ENCODE data around the gene GRIA1. TPM values are rescaled to one million over a fixed set of nuclear protein-coding genes. Genes with fewer than 3 reads are reported as not detected.

The GRIA1 gene
- total RNA-seq, 1 donor from 2014 or later = 3.3 TPM

DNA sequence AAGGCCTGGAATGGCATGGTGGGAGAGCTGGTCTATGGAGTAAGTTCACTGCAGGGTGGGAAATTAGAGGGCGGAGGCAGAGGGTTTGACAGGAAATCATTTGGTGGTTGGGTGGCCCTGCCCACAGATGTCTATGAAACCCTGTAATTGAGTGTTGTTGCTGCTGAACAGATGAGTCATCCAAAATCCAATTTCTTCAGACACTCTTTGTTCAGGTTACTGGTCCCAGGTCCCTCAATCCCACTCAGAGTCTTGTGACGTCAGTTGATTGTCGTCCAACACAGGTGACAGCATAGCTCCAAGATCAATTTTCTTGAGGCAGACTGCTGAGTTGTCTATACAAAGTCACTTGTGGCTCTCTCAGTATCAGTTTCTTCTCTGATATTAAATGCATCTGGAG, 208.6 kb downstream of the GRIA1 start:
- H4K20me1 ChIP-seq (ENCODE audit: low read depth) = no peaks in the 10 kb centered on the region
- H3K4me3 ChIP-seq = no peak overlapping the region
- H3K27me3 ChIP-seq = no peaks in the 10 kb centered on the region
- Mint-ChIP-seq H3K36me3 (peaks cover 11% of the 10 kb centered on the region), H3K4me3 (no peak overlapping the region), H3K27me3 (ENCODE audit: insufficient read depth, low read depth) (no peaks in the 10 kb centered on the region), H3K4me1 (peaks cover 24% of the 10 kb centered on the region), H3K9me3 (no peaks in the 10 kb centered on the region), H3K27ac (no peak overlapping the region)
- H3F3A ChIP-seq (ENCODE audit: low read depth) = no peaks in the 10 kb centered on the region
- H3K79me2 ChIP-seq (ENCODE audit: low read depth) = no peaks in the 10 kb centered on the region
- H3K27ac ChIP-seq = no peak overlapping the region
- H2AFZ ChIP-seq (replicated peaks) = no peak overlapping the region
- DNase-seq (ENCODE audit: low spot score) = no peak
- no peak overlapping the region for H3K9ac ChIP-seq
- H3K4me2 ChIP-seq = no peak overlapping the region
- TF ChIP-seq EZH2phosphoT487 (IDR thresholded peaks at IDR 0.05) = no peak
- TF ChIP-seq, protein P1, sequence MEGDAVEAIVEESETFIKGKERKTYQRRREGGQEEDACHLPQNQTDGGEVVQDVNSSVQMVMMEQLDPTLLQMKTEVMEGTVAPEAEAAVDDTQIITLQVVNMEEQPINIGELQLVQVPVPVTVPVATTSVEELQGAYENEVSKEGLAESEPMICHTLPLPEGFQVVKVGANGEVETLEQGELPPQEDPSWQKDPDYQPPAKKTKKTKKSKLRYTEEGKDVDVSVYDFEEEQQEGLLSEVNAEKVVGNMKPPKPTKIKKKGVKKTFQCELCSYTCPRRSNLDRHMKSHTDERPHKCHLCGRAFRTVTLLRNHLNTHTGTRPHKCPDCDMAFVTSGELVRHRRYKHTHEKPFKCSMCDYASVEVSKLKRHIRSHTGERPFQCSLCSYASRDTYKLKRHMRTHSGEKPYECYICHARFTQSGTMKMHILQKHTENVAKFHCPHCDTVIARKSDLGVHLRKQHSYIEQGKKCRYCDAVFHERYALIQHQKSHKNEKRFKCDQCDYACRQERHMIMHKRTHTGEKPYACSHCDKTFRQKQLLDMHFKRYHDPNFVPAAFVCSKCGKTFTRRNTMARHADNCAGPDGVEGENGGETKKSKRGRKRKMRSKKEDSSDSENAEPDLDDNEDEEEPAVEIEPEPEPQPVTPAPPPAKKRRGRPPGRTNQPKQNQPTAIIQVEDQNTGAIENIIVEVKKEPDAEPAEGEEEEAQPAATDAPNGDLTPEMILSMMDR (IDR thresholded peaks at IDR 0.05) = no peak
- no peak for TF ChIP-seq EZH2 (IDR thresholded peaks at IDR 0.05)
- H3K4me1 ChIP-seq = no peaks in the 10 kb centered on the region
- no peaks in the 10 kb centered on the region for H3K36me3 ChIP-seq
- H3K9me3 ChIP-seq (ENCODE audit: low read depth) = no peaks in the 10 kb centered on the region

DNA sequence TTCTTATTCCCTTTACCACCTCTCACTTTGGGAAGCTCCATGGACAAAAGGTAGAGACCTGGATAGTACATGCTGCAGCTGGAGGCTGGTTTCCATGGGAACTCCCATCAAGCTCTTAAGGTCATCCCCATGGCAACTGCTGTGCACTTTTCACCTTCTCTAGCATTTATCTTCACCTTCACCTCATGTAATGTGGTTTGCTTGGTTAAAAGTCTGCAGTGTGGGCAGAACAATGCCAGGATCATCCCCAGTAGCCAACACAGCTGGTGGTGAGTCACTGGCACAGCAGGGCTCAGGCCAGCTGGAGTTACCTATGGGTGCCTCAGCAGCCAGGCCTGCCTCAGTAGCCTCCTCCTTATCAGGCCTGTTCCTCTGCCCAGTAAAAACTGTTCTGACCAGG, 210.5 kb downstream of the GRIA1 start:
- H3K36me3 Mint-ChIP-seq = peaks cover 18% of the 10 kb centered on the region
- no peaks in the 10 kb centered on the region for H3K4me1 ChIP-seq
- no peaks in the 10 kb centered on the region for H3F3A ChIP-seq (ENCODE audit: low read depth)
- no peak for TF ChIP-seq EZH2phosphoT487 (IDR thresholded peaks at IDR 0.05)
- TF ChIP-seq, protein P1 (IDR thresholded peaks at IDR 0.05) = no peak
- no peak for TF ChIP-seq EZH2 (IDR thresholded peaks at IDR 0.05)
- H3K9me3 Mint-ChIP-seq = no peaks in the 10 kb centered on the region
- no peaks in the 10 kb centered on the region for H3K9me3 ChIP-seq (ENCODE audit: low read depth)
- peaks cover 24% of the 10 kb centered on the region for H3K4me1 Mint-ChIP-seq
- no peak for DNase-seq (ENCODE audit: low spot score)
- H4K20me1 ChIP-seq (ENCODE audit: low read depth) = no peaks in the 10 kb centered on the region
- no peak overlapping the region for H3K9ac ChIP-seq
- no peak overlapping the region for H3K27ac Mint-ChIP-seq
- no peak overlapping the region for H3K27ac ChIP-seq
- H3K79me2 ChIP-seq (ENCODE audit: low read depth) = no peaks in the 10 kb centered on the region
- no peaks in the 10 kb centered on the region for H3K36me3 ChIP-seq
- no peak overlapping the region for H3K4me3 ChIP-seq
- no peaks in the 10 kb centered on the region for H3K27me3 ChIP-seq
- no peak overlapping the region for H3K4me3 Mint-ChIP-seq
- no peak overlapping the region for H2AFZ ChIP-seq (replicated peaks)
- H3K4me2 ChIP-seq = no peak overlapping the region
- no peaks in the 10 kb centered on the region for H3K27me3 Mint-ChIP-seq (ENCODE audit: insufficient read depth, low read depth)

DNA sequence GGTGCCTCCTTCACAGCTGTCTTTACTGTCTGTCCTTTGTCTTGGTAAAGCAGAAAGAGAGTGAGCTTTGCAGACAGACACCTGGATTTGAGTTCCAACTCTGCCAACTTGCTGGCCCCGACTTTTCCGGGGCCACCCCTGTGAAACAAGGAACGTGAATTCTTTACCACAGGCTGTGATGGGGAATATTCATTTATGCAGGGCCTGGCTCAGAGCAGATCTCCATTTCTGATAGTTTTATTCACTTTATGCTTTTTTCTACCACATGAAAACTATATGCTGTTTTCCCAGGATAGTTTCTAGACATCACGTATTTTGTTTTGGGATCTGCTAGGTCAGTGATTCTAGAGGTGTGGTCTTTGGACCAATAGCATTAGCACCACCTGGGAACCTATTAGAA, 211.8 kb downstream of the GRIA1 start:
- Histone ChIP-seq H3K27ac (no peak overlapping the region), H3F3A (ENCODE audit: low read depth) (no peaks in the 10 kb centered on the region), H3K9ac (no peak overlapping the region), H3K4me3 (no peak overlapping the region), H3K9me3 (ENCODE audit: low read depth) (no peaks in the 10 kb centered on the region), H3K27me3 (no peaks in the 10 kb centered on the region), H2AFZ (replicated peaks) (peak overlapping the region; percentile 26), H3K4me2 (no peak overlapping the region), H4K20me1 (ENCODE audit: low read depth) (no peaks in the 10 kb centered on the region), H3K79me2 (ENCODE audit: low read depth) (no peaks in the 10 kb centered on the region), H3K36me3 (no peaks in the 10 kb centered on the region), H3K4me1 (no peaks in the 10 kb centered on the region)
- peaks cover 24% of the 10 kb centered on the region for H3K4me1 Mint-ChIP-seq
- DNase-seq (ENCODE audit: low spot score) = no peak
- TF ChIP-seq, protein P1 (IDR thresholded peaks at IDR 0.05) = no peak
- no peak for TF ChIP-seq EZH2 (IDR thresholded peaks at IDR 0.05)
- no peak for TF ChIP-seq EZH2phosphoT487 (IDR thresholded peaks at IDR 0.05)
- peaks cover 21% of the 10 kb centered on the region for H3K36me3 Mint-ChIP-seq
- H3K27ac Mint-ChIP-seq = no peak overlapping the region
- no peaks in the 10 kb centered on the region for H3K27me3 Mint-ChIP-seq (ENCODE audit: insufficient read depth, low read depth)
- H3K9me3 Mint-ChIP-seq = no peaks in the 10 kb centered on the region
- H3K4me3 Mint-ChIP-seq = no peak overlapping the region

Data from neural progenitor cell (in vitro differentiated cells).